Upper lobe of left lung (tissue), 6 donors: ENCODE data around the gene SMG1. TPM values are rescaled to one million over a fixed set of nuclear protein-coding genes. Genes with fewer than 3 reads are reported as not detected.
"Not testable (repeated sequence)": the region's sequence is repeated elsewhere in the genome, so short reads cannot be mapped to it uniquely, and the experiment has no call there.

ENCODE experiments used
- ATAC-seq, 2 donors: fragments of 200-7000 bp; cut with Tn5 transposase; one replicate each; pipeline ENCODE4 v1.9.1; 2022; ENCODE audit warnings: mild to moderate bottlenecking in 2 of 2, moderate library complexity in 2 of 2; ENCODE audit not compliant: low FRiP score in 2 of 2
- DNase-seq, 2 donors: peaks; one replicate each; pipeline ENCODE4 v3.0.0-alpha.2; 2019 to 2020
- H3K27ac ChIP-seq, 4 donors: fragments of 200-600 bp; sonication (generic); one replicate each; pipeline ENCODE4 v1.5.1; 2016 to 2019
- H3K27me3 ChIP-seq, 4 donors: fragments of 200-600 bp; sonication (generic); one replicate each; pipeline ENCODE4 v1.5.1; 2017 to 2019
- H3K36me3 ChIP-seq, 4 donors: fragments of 200-600 bp; sonication (generic); one replicate each; pipeline ENCODE4 v1.5.1; 2016 to 2019
- H3K4me1 ChIP-seq, 4 donors: fragments of 200-600 bp; sonication (generic); one replicate each; pipeline ENCODE4 v1.5.1; 2018 to 2019
- H3K4me3 ChIP-seq, 4 donors: fragments of 200-600 bp; sonication (generic); one replicate each; pipeline ENCODE4 v1.5.1; 2017 to 2019; ENCODE audit warnings: mild to moderate bottlenecking in 2 of 4, moderate library complexity in 1 of 4
- H3K9me3 ChIP-seq, 4 donors: fragments of 200-600 bp; sonication (generic); one replicate each; pipeline ENCODE4 v1.5.1; 2018 to 2019
- CTCF ChIP-seq, 6 experiments: fragments of 450-650 bp in 4 of 6; fragments of 200-600 bp in 2 of 6; sonication (generic) in 2 of 6; IDR thresholded peaks; one replicate each; pipeline ENCODE4 v1.5.1; 2016 to 2019; ENCODE audit warnings: antibody characterized with exemption in 6 of 6
- EP300 ChIP-seq, 4 donors: sonication (generic); formaldehyde crosslinking; IDR thresholded peaks; one replicate each; pipeline ENCODE4 v1.5.1; 2017; ENCODE audit warnings: antibody characterized with exemption in 4 of 4, control low read depth in 2 of 4
- POLR2A ChIP-seq, 4 donors: fragments of 450-650 bp; IDR thresholded peaks; one replicate each; pipeline ENCODE4 v1.5.1; 2016 to 2017; ENCODE audit warnings: antibody characterized with exemption in 4 of 4, mild to moderate bottlenecking in 2 of 4
- POLR2AphosphoS5 ChIP-seq, 2 donors: sonication (generic); formaldehyde crosslinking; IDR thresholded peaks; one replicate each; pipeline ENCODE4 v1.5.1; 2017; ENCODE audit warnings: antibody characterized with exemption in 2 of 2
- WGBS, 2 donors: methylation state at CpG; one replicate each; pipeline ENCODE4 v1.1.5; 2017 to 2018; 5-methylcytosine and 5-hydroxymethylcytosine counted together
- total RNA-seq, 6 donors: library from RNA; depleted of rRNA in 4 of 6; stranded (reverse); fragments of >200 nt in 4 of 6; gene quantifications; one replicate each; pipeline versions ENCODE4 v1.1.0 to v1.2.1, GENCODE V29; 2016 to 2021
- donor health status: DM: no; HTN: no; CAD: no; lungs with moderate emphysema.
- donor health status: DM: no; HTN: yes; CAD: no; lungs with severe emphysema.

The SMG1 gene
- total RNA-seq, 6 donors from 2014 or later, result 39.2 to 122 (median 69.6) TPM

- TF ChIP-seq POLR2AphosphoS5 (IDR thresholded peaks at IDR 0.05) (no peak), CTCF (IDR thresholded peaks at IDR 0.05) (no peak), POLR2A (IDR thresholded peaks at IDR 0.05) (no peak), EP300 (IDR thresholded peaks at IDR 0.05) (no peak)
- Histone ChIP-seq H3K36me3 (peaks cover 17 to 61% (median 54%) of the 10 kb centered on the region in 4 donors), H3K4me1 (peaks cover 37 to 48% (median 37%) of the 10 kb centered on the region in 4 donors), H3K9me3 (no peaks in the 10 kb centered on the region), H3K27me3 (no peaks in the 10 kb centered on the region), H3K27ac (no peak overlapping the region), H3K4me3 (no peak overlapping the region)
- WGBS, 2 donors, result 81 to 87% methylated on average over 17 of the region's 17 CpGs
- no peak for ATAC-seq
- DNase-seq, result no peak
Observed at GRCh38 chr16:18783430-18784341, 142.5 kb downstream of the SMG1 start.

- Histone ChIP-seq H3K36me3 (peaks cover 12 to 57% (median 49%) of the 10 kb centered on the region in 4 donors), H3K4me3 (no peak overlapping the region), H3K27ac (no peak overlapping the region), H3K4me1 (peaks cover 28 to 40% (median 29%) of the 10 kb centered on the region in 4 donors), H3K9me3 (no peaks in the 10 kb centered on the region), H3K27me3 (no peaks in the 10 kb centered on the region)
- DNase-seq, result no peak
- no peak for ATAC-seq
- TF ChIP-seq POLR2A (IDR thresholded peaks at IDR 0.05), result no peak
- 87 to 90% methylated on average over 8 of the region's 8 CpGs for WGBS, 2 donors
Observed at GRCh38 chr16:18782697-18783429, 143.3 kb downstream of the SMG1 start.

GRCh38 chr16:18781232-18781631, 145.0 kb downstream of the SMG1 start:
- not testable (repeated sequence) for ATAC-seq, H3K4me3 ChIP-seq, H3K27me3 ChIP-seq, DNase-seq, H3K27ac ChIP-seq, H3K9me3 ChIP-seq
- peaks cover 7 to 40% (median 35%) of the 10 kb centered on the region in 4 donors for H3K36me3 ChIP-seq
- H3K4me1 ChIP-seq, result peaks cover 12 to 23% (median 13%) of the 10 kb centered on the region in 4 donors
- WGBS, 2 donors, result 47 to 60% methylated on average over 2 to 3 of the region's 6 CpGs

DNA sequence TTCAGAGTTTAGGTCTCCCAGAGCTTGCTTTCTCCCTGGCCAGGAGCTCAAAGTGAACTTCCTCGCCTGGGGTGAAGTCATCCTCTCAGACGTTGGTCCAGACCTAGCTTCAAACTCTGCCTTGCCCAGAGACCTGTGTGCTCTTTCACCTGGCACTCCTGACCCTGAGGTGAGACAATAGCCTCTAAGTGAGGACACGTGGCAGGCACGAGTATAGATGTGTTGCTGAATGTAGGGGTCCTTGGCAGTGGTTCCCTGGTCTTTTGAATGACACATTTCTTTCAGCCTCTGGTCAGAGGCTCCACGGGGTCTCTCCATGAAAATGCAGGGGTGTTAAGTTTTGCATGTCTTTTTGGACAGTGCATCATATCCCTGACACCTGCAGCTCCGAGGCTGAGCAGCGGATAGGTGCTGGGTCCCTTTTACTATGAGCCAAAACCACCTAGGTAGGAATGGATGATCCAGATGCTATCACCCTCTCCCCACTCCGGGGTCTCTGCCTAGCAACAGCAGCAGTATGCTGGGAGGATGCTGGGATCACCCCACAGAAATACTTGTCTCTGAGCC, 145.7 kb downstream of the SMG1 start:
- peaks cover 5 to 33% (median 29%) of the 10 kb centered on the region in 4 donors for H3K36me3 ChIP-seq
- H3K4me1 ChIP-seq, result peaks cover 5 to 17% (median 7%) of the 10 kb centered on the region in 4 donors
- DNase-seq, H3K9me3 ChIP-seq, H3K27me3 ChIP-seq, ATAC-seq, H3K4me3 ChIP-seq, H3K27ac ChIP-seq: not testable (repeated sequence)
- WGBS, 2 donors, result 75% methylated on average over 7 of the region's 8 CpGs; no CpG with 5 or more reads in 1 of the 2 donors

- H3K36me3 ChIP-seq, H3K27me3 ChIP-seq, H3K27ac ChIP-seq, H3K4me3 ChIP-seq, H3K9me3 ChIP-seq, H3K4me1 ChIP-seq, ATAC-seq, DNase-seq: not testable (repeated sequence)
- WGBS, 2 donors, result 90 to 92% methylated on average over 1 of the region's 1 CpG
Observed at GRCh38 chr16:18777664-18778063, 148.5 kb downstream of the SMG1 start.

DNA sequence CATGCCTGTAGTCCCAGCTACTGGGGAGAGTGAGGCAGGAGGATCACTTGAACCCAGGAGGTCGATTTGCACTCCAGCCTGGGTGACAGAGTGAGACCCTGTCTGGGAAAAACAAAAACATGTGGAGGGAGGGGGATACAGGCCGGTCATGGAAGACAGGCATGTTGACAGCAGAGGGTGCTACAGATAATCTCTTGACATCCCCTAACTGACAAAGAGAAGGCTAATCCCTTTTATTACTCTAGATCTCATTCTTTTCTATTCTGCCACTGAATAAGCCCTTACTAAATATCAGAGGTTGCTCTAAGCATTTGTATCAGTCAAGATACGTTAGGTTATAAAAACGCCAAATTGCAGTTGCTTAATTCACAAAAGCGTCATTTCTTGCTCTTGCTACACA, 149.9 kb downstream of the SMG1 start:
- not testable (repeated sequence) for ATAC-seq, H3K27me3 ChIP-seq, H3K36me3 ChIP-seq

DNA sequence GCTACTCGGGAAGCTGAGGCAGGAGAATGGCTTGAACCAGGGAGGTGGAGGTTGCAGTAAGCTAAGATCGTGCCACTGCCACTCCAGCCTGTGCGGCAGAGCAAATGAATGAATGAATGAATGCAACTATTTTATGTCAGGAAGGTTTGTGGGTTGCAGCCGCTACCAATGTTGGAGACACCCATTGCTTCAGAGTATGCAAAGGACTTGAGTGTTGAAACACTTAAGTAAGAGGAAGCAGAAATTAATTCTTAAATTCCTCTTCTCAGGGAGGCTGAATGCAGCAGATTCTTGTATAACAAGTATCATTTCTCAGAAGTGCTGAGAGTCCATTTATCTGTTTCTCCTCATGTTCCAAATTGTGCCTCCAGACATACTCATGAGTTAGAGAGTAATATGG, 151.6 kb downstream of the SMG1 start:
- not testable (repeated sequence) for DNase-seq, H3K27ac ChIP-seq, H3K4me1 ChIP-seq, H3K27me3 ChIP-seq, H3K9me3 ChIP-seq, H3K4me3 ChIP-seq, H3K36me3 ChIP-seq
- 66 to 73% methylated on average over 4 of the region's 4 CpGs for WGBS, 2 donors
- peak in 1 of 2 donors; percentile 40 for ATAC-seq

More for the DNA sequence above, 149.9 kb downstream of the SMG1 start:
- H3K27ac ChIP-seq, H3K4me1 ChIP-seq, H3K4me3 ChIP-seq, H3K9me3 ChIP-seq, DNase-seq: not testable (repeated sequence)
- whole genome bisulfite sequencing, 2 donors, result 71 to 72% methylated on average over 5 of the region's 5 CpGs

GRCh38 chr16:18772171-18772570, 154.0 kb downstream of the SMG1 start:
- H3K4me3 ChIP-seq, H3K27me3 ChIP-seq, H3K36me3 ChIP-seq, DNase-seq, H3K27ac ChIP-seq, H3K4me1 ChIP-seq, H3K9me3 ChIP-seq, ATAC-seq: not testable (repeated sequence)
- 67 to 73% methylated on average over 7 of the region's 7 CpGs for WGBS, 2 donors

GRCh38 chr16:18770336-18770962, 155.8 kb downstream of the SMG1 start:
- ATAC-seq, H3K4me3 ChIP-seq, H3K4me1 ChIP-seq, DNase-seq, H3K36me3 ChIP-seq, H3K9me3 ChIP-seq, H3K27me3 ChIP-seq, H3K27ac ChIP-seq: not testable (repeated sequence)
- WGBS, 2 donors, result 94 to 95% methylated on average over 11 of the region's 11 CpGs

DNA sequence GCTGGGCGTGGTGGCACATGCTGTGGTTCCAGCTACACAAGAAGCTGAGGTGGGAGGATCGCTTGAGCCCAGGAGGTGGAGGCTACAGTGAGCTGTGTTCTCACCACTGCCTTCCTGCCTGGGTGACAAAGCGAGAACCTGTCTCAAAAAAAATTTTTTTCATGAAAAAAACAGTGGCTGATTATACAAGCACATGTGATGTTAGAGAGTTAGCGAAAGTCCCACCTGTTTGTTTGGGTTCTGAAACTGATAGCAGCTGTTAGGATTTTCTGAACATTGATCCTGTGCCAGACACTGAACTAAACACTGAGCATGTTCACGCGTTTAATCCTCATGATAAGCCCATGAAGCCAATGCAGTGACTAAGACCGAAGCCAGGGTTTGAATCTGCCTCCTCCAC, 159.0 kb downstream of the SMG1 start:
- H3K9me3 ChIP-seq, H3K36me3 ChIP-seq, H3K4me1 ChIP-seq, DNase-seq, ATAC-seq, H3K27me3 ChIP-seq, H3K4me3 ChIP-seq, H3K27ac ChIP-seq: not testable (repeated sequence)
- WGBS, 2 donors, result 69 to 70% methylated on average over 6 of the region's 7 CpGs

- not testable (repeated sequence) for H3K36me3 ChIP-seq, ATAC-seq, H3K27me3 ChIP-seq, H3K9me3 ChIP-seq, H3K4me3 ChIP-seq, DNase-seq, H3K27ac ChIP-seq, H3K4me1 ChIP-seq
- WGBS, 2 donors, result 39 to 44% methylated on average over 3 of the region's 5 CpGs
Observed at GRCh38 chr16:18762713-18763112, 163.5 kb downstream of the SMG1 start.
